SU-DHL-6 (cell line): ENCODE data around the gene LGALS8.

Experiments
- H2AFZ ChIP-seq: fragments of 200-600 bp; sonication (generic); 2 replicates; pipeline ENCODE4 v1.6.1; 2014; ENCODE audit warnings: low read depth, mild to moderate bottlenecking, moderate library complexity, mixed read lengths, antibody characterized with exemption, low read length; ENCODE audit not compliant: severe bottlenecking
- H3F3A ChIP-seq: fragments of 200-600 bp; shearing (Covaris generic); 2 replicates; pipeline ENCODE4 v1.6.0; 2016; ENCODE audit warnings: antibody characterized with exemption, mild to moderate bottlenecking; ENCODE audit not compliant: insufficient read depth
- H3K27ac ChIP-seq: fragments of 200-600 bp; sonication (generic); 2 replicates; pipeline ENCODE4 v1.5.1; 2016; ENCODE audit warnings: low read depth, mild to moderate bottlenecking, low read length, moderate library complexity, mixed read lengths
- H3K27me3 ChIP-seq: fragments of 200-600 bp; sonication (generic), shearing (Covaris generic); 2 replicates; pipeline ENCODE4 v1.6.0; 2014; ENCODE audit warnings: mild to moderate bottlenecking, low read length
- H3K36me3 ChIP-seq: fragments of 200-600 bp; sonication (generic); 2 replicates; pipeline ENCODE4 v1.6.1; 2014; ENCODE audit warnings: mild to moderate bottlenecking, low read length, mixed read lengths
- H3K4me2 ChIP-seq: fragments of 300-600, 200-600 bp; shearing (Covaris generic), sonication (generic); 2 replicates; pipeline ENCODE4 v1.6.0; 2014; ENCODE audit warnings: low read length, low read depth, mild to moderate bottlenecking; ENCODE audit not compliant: poor library complexity, severe bottlenecking
- H3K4me3 ChIP-seq: fragments of 200-600 bp; sonication (generic); 2 replicates; pipeline ENCODE4 v1.5.1; 2014; ENCODE audit warnings: antibody characterized with exemption, low read length, mild to moderate bottlenecking, mixed read lengths; ENCODE audit not compliant: insufficient read depth, poor library complexity, severe bottlenecking
- H3K79me2 ChIP-seq: fragments of 200-600 bp; sonication (generic); 2 replicates; pipeline ENCODE4 v1.6.1; 2014; ENCODE audit warnings: mild to moderate bottlenecking, low read length, moderate library complexity; ENCODE audit not compliant: insufficient read depth
- H3K9ac ChIP-seq: fragments of 200-600 bp; sonication (generic); 2 replicates; pipeline ENCODE4 v1.7.0; 2014; ENCODE audit warnings: mild to moderate bottlenecking, low read length
- H3K9me2 ChIP-seq: fragments of 200-600 bp; sonication (generic); replicated peaks from 2 replicates; pipeline ENCODE4 v1.6.1; 2014; ENCODE audit warnings: low read length; ENCODE audit not compliant: insufficient read depth
- H3K9me3 ChIP-seq: fragments of 200-600 bp; sonication (generic); 2 replicates; pipeline ENCODE4 v1.6.1; 2014; ENCODE audit warnings: low read length, mixed read lengths; ENCODE audit not compliant: insufficient read depth
- H4K20me1 ChIP-seq: fragments of 200-600 bp; sonication (generic); 2 replicates; pipeline ENCODE4 v1.6.1; 2014; ENCODE audit warnings: low read depth, mild to moderate bottlenecking, antibody characterized with exemption, low read length, moderate library complexity, mixed read lengths
- CTCF ChIP-seq: fragments of 200-600 bp; sonication (generic); IDR thresholded peaks from one replicate; pipeline ENCODE4 v1.5.1; 2017; ENCODE audit warnings: antibody characterized with exemption, mild to moderate bottlenecking, low read length, moderate library complexity; ENCODE audit not compliant: insufficient read depth, poor library complexity, severe bottlenecking
- EZH2phosphoT487 ChIP-seq: fragments of 200-600 bp; sonication (generic), shearing (Covaris generic); conservative IDR thresholded peaks from 2 replicates; pipeline ENCODE4 v1.6.1; 2018; ENCODE audit warnings: mild to moderate bottlenecking, antibody characterized with exemption, low read length, moderate library complexity, mixed read lengths

The LGALS8 gene

GRCh38 chr1:236552901-236553300, 29.1 kb downstream of the LGALS8 start:
- H3F3A ChIP-seq: no peaks in the 10 kb centered on the region
- TF ChIP-seq EZH2phosphoT487 (no peak), CTCF (no peak)
- no peaks in the 10 kb centered on the region for H4K20me1 ChIP-seq
- no peak overlapping the region for H2AFZ ChIP-seq
- H3K9ac ChIP-seq: no peak overlapping the region
- no peak overlapping the region for H3K4me2 ChIP-seq
- H3K79me2 ChIP-seq: no peaks in the 10 kb centered on the region
- H3K9me2 ChIP-seq: no peaks in the 10 kb centered on the region
- peaks cover 79% of the 10 kb centered on the region for H3K36me3 ChIP-seq
- H3K4me3 ChIP-seq: no peak overlapping the region
- H3K27me3 ChIP-seq: no peaks in the 10 kb centered on the region
- no peak overlapping the region for H3K27ac ChIP-seq
- H3K9me3 ChIP-seq: no peaks in the 10 kb centered on the region

- no peaks in the 10 kb centered on the region for H4K20me1 ChIP-seq
- no peak overlapping the region for H2AFZ ChIP-seq
- no peak overlapping the region for H3K4me2 ChIP-seq
- H3K9me2 ChIP-seq: no peaks in the 10 kb centered on the region
- H3K9ac ChIP-seq: no peak overlapping the region
- no peaks in the 10 kb centered on the region for H3K79me2 ChIP-seq
- peaks cover 81% of the 10 kb centered on the region for H3K36me3 ChIP-seq
- no peaks in the 10 kb centered on the region for H3K9me3 ChIP-seq
- TF ChIP-seq CTCF (no peak), EZH2phosphoT487 (no peak)
- no peaks in the 10 kb centered on the region for H3F3A ChIP-seq
- no peak overlapping the region for H3K4me3 ChIP-seq
- H3K27me3 ChIP-seq: no peaks in the 10 kb centered on the region
- H3K27ac ChIP-seq: no peak overlapping the region
These were observed 29.6 kb downstream of the LGALS8 start for GRCh38 chr1:236553370-236553769.

GRCh38 chr1:236556606-236557005, 32.8 kb downstream of the LGALS8 start:
- Histone ChIP-seq H3K36me3 (peaks cover 61% of the 10 kb centered on the region), H3K9me3 (no peaks in the 10 kb centered on the region), H3K79me2 (no peaks in the 10 kb centered on the region), H3K27me3 (no peaks in the 10 kb centered on the region), H2AFZ (no peak overlapping the region), H3K4me3 (no peak overlapping the region), H3K4me2 (no peak overlapping the region), H3K9ac (no peak overlapping the region), H3K27ac (no peak overlapping the region), H3K9me2 (no peaks in the 10 kb centered on the region), H4K20me1 (no peaks in the 10 kb centered on the region), H3F3A (no peaks in the 10 kb centered on the region)
- TF ChIP-seq CTCF (no peak), EZH2phosphoT487 (no peak)

GRCh38 chr1:236558081-236558480, 34.3 kb downstream of the LGALS8 start:
- no peaks in the 10 kb centered on the region for H3K27me3 ChIP-seq
- H3K4me3 ChIP-seq: no peak overlapping the region
- TF ChIP-seq CTCF (no peak), EZH2phosphoT487 (no peak)
- no peak overlapping the region for H3K4me2 ChIP-seq
- H3K9me2 ChIP-seq: no peaks in the 10 kb centered on the region
- H3F3A ChIP-seq: no peaks in the 10 kb centered on the region
- no peaks in the 10 kb centered on the region for H3K9me3 ChIP-seq
- no peak overlapping the region for H3K27ac ChIP-seq
- no peak overlapping the region for H3K9ac ChIP-seq
- no peak overlapping the region for H2AFZ ChIP-seq
- H4K20me1 ChIP-seq: no peaks in the 10 kb centered on the region
- no peaks in the 10 kb centered on the region for H3K79me2 ChIP-seq
- peaks cover 46% of the 10 kb centered on the region for H3K36me3 ChIP-seq
